GM21737 (cell line): Measurements from ENCODE around the gene RPL5.
"Not testable (repeated sequence)": the region's sequence is repeated elsewhere in the genome, so short reads cannot be mapped to it uniquely, and the experiment has no call there.

Experiments
- ATAC-seq: cut with Tn5 transposase; IDR thresholded peaks from one replicate; pipeline ENCODE4 v1.9.1; 2021; ENCODE audit warnings: mild to moderate bottlenecking, moderate library complexity; ENCODE audit not compliant: unreplicated experiment

RPL5 gene

DNA sequence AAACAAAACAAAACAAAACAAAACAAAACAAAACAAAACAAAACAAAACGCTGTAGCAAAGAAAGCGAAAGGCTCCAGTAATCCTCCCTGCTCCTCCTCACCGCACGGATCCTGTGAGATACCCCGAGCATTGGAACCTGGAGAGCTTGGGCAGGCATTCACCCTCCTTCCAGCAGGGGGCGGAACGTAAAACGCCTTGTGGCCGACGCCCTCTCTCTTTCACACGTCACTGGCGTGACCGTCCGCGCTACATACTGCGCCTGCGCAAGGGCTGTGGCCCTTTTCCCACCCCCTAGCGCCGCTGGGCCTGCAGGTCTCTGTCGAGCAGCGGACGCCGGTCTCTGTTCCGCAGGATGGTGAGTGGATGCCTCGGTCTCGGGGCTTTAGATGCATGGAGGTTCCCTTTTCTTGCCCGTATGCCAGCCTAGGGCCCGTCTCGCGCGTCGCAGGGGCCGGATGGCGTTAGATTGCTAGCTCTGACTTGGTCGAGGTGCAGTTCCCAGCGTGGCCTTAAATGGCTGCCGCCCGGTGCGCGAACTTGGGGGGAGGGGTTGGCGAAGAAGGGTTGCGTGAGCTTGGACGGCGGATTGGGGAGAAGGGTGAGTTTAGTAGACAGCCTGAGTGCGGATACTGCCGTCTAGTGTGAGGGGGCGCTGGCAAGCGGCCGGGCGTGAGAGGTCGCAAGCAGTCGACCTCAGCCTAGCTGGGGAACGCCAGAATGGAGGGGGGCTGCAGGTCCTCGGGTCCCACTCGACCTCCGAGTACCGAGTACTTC is at the start of gene RPL5:
Gene RPL5, plus strand, starts transcription at position 279 of the 775 bp plus-strand sequence. Its CDS starts 75 bp downstream, at position 354.
- peak; percentile 95 for ATAC-seq

DNA sequence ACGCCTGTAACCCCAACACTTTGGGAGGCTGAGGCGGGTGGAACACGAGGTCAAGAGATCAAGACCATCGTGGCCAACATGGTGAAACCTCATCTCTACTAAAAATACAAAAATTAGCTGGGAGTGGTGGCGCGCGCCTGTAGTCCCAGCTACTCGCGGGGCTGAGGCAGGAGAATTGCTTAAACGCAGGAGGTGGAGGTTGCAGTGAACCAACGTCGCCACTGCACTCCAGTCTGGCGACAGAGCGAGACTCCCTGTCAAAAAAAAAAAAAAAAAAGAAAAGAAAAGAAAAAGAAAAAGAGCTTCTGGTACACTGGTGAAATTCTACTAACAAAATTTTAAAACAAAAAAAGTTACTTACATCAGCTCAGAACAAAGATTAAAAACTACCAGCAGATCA is 48.3 kb upstream of the RPL5 start:
- ATAC-seq: not testable (repeated sequence)

DNA sequence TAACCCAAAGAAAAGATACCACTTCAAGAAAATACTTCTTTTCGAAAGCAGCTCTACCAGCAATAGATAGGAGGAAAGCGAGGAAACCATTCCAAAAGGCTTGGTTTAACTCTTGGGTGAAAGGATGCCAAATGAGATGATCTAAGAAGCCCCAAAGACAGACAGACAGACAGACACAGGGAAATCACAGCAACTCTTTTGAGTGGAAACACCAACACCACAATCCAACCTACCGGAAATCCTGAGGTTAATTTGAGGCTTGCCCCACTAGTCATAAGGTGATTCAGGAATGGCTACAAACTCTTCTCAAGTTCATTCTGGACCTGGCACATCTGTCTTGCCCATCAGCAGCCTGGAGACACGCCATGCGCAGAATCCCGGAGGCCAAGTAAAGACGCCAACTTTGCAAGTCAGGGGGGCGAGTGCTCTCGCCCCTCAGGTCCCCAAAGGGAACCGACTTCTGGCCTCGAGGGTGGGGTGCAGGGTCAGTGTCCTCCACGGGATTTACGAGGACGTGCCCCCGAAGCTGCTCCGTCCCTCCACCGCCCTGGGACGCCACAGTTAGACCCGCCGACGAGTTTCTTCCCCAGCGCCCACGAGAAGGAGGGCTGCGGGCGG is 47.7 kb upstream of the RPL5 start:
- no peak for ATAC-seq

DNA sequence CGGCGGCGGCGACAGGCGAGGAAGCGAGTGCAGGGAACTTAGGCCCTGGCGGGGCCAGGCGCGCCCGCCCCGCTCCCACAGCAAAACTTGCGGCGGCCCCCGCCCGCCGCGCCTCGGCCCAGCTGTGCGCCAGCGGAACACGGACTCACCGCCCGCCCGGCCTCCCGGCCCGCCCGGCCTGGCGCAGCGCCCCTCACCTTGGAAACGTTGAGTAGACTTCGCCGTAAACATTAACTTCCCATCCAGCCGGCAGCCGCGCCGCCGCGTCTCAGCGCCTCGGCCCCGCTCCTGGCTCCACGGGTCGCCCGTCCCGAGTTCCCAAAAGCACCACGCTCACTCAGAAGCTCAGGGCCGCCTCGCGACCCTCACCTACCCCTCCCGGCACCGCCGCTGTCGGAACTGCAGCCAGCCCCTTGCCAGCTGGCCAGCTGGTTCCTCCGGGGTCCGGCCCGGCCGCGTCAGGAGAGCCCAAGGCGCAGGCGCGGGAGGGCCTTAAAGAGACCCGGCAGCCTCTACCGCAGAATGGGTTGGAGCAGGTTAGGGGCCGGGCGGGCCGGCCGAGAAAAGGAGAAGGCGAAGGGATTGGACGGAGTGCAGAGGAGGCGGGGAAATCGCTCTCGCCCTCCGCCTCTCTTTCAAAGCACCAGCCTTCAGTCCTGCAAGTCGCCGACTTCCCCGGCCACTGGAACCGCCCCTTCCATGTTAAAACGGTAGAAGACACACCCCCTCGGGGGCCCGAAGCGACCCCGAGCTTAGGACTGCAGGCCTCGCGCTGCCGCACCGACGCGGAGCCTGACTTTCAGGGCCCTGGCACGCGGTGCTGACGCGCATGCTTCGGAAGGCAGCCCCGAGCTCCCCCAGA is 47.0 kb upstream of the RPL5 start, which contains the start of gene EVI5:
Gene EVI5, minus strand, starts transcription at position 470 of the 862 bp plus-strand sequence. CDS start 48,562 bp downstream, outside the sequence.
- ATAC-seq: peak; percentile 89

DNA sequence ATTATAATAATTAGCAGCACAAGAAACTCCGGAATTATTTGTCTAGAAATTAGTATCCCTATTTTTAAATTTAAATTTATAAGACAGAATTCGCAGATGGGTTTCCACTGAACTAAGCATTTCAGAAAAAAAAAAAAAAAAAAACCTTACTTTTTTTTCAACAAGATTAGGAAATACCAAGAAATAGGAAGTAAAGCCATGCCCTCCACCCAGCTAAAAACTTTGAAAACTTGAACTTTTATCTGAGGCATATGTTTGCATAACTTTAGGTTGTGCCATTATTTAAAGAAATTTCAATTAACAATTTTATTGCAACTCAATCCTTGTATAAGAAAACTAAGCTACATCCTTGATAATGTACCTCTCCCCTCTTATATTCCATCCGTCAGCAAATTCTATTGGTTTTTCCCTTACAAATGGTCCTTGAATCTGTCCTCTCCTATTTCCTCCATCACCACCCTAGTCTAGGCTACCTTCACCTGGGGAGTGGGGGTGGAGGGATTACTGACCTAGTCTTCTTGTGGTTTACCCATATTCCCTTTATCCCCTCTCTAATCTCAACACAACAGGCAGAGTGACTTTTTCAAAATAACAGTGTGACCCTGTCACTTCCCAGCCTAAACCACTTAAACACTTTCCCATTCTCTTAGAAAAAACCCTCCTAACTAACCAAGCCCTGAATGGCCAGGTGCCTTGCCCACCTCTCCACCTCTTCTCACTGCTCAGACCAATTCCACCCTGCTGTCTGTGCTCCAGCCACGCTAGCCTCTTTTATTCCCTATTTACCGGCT is 45.5 kb upstream of the RPL5 start:
- ATAC-seq: no peak

DNA sequence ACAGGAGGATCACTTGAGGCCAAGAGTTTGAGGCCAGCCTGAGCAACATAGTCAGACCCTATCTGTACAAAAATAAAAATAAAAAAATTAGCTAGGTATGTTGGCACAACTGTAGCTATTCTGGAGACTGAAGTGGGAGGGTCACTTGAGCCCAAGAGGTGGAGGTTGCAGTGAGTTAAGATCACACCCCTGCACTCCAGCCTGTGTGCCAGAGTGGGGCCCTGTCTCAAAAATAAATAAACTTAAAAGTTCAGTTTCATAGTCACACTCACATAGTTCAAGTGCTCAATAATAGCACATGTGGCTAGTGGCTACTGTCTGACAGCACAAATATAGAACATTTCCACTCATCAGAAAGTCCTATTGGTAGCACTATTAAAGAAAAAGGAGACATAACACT is 41.8 kb upstream of the RPL5 start:
- ATAC-seq: no peak

DNA sequence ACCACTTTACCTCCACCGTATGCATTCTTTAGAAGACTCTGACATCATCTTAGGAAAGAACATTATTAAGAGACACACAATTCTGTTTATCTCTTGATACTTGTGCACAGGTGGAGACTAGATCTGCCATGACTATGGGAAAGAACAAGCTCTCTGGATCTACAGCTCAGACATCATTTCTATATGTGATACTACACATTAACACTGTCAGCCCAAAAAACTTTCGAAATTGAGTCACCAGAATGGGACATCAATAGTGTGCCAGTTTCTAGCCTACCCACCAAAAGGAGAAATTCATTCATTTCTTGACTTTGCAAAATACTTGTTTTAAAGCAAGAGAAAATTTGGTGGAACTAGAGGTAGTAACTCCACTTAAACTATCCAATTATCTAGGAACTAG is 41.0 kb upstream of the RPL5 start:
- ATAC-seq: no peak

DNA sequence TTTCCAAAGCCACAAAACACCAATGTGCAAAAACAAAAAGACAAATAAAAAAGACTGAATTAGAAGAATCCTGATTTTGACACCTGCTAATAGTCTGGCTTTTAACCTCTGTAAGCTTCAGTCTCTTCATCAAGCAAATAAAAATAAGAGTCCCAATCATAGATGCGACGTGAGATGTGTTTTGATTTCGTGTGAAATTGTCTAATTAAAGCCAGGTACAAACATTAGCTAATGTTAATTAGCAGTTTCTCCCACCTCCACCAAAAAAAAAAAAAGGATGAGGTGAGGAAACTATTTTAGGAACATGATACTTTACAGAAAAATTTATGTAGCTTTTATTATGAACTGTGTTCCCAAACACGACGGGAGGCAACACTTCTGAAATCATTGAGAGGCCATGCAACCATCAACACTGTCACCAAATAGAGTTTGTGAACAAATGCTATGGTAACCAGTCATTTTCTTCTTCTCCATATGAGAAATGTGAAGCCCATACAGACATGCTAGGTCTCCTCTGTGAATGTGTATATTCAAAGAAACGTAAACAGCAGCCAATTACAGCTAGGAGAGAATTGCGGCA is 40.3 kb upstream of the RPL5 start:
- no peak for ATAC-seq

DNA sequence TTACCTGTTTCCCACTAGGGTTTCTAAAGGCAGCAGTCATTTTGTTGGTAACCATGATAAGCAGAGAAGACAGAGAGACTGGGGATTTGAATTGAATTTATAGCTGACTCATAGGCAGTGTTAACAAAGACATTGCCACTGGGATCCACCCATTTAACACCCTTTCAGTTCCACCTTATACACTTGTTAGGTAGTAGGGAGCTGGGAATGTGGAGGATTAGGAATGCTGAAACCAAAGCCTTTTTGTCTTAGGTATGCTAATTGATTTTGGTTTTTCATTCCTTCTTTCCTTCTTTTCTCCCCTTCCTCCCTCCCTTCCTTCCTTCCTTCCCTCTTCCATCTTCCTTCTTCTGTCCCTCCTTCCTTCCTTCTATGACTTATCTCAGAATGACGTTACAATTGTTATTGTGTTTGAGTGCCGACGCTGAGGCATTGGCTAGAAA is 39.5 kb upstream of the RPL5 start:
- no peak for ATAC-seq

DNA sequence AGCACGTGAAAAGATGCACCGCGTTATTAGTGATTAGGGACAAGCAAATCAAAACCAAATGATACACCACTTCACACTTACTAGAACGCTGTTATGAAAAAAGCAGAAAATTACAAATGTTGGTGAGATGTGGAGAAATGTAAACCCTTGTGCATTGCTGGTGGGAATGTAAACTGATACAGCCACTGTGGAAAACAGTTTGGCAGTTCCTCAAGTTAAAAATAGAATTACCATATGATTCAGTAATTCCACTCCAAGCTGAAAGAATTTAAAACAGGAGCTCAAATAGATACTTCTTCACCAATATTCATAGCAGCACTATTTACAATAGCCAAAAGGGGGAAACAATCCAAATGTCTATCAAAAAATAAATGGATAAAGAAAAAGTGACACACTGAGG is 36.7 kb upstream of the RPL5 start:
- no peak for ATAC-seq

DNA sequence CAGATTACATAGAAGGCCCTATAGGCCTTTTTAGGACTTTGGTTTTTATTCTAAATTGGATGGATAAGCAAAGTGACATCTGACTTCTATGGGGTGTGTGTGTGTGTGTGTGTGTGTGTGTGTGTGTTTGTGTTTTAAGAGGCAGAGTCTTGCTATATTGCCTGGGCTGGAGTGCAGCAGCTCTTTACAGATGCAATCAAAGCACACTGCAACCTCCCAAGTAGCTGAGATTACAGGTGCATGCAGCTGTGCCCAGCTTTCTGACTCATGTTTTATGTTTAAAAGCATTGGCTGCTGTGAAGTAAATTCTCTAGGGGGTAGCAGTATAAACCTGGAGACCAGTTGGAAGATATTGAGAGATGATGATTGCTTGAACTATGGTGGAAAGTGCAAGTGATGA is 34.5 kb upstream of the RPL5 start:
- no peak for ATAC-seq

DNA sequence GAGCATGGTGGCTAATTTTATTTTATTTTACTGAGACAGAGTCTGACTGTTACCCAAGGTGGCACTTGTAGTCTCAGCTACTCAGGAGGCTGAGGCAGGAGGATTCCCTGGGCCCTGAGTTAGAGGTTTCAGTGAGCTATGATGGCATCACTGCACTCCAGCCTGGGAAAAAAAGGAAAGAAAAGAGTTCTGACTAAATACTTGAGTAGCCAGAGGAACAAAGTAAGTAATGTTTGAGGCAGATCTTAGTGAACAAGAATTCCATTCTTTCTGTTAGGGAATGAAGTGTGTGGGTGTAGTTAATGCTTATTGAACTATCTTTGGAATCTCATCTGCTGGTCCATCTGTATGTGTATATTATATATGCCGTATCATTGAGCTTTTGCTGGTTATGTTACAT is 33.9 kb upstream of the RPL5 start:
- no peak for ATAC-seq

DNA sequence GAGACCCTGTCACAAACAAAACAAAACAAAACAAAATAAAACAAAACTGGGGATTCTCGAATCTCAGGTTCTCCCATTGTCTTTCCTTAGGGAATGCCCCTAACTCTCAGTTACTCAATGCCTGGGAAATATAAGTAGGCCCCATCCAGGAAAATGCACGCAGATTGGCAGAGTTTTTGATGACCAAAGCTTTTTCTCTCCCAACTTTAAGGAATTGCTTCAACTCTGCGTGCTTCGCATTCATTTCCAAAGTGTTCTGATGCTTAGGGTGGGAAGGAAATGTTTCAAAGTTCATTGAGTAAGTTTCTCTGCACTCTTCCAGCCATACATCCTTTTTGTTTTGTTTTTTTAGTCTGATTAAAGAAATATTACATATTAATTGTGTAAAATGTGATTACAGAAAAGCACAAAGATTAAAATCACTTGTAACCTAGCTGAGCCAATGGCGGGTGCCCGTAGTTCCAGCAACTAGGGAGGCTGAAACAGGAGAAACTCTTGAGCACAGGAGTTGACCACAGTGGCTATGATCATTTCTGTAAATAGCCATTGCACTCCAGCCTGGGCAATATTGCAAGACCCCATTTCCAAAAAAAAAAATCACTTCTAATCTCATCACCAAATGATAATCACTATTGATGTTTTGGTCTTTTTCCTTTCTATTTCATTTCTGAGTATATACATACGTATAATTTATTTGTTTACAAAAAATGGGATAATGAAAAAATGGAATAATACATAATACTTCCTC is 28.5 kb upstream of the RPL5 start:
- no peak for ATAC-seq

DNA sequence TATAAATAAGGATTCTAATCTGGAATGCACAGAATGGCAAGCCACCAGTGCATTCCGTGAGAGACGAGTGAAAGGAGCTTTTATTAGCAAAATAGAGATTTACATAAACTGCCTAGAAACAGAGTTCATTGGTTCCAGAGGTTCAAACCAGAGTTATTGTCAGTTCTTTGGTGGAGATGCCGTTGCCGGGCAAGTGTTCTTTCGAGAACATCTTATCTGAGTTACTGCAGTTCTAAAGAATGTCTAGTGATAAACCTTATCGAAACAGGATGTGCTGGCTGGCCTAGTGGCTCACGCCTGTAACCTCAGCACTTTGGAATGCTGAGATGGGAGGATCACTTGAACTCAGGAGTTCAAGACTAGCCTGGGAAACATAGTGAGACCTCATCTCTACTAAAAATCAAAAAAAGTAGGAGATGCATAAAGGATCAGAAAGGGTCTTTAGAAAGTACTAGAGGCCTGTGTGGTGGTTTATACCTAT is 27.1 kb upstream of the RPL5 start:
- no peak for ATAC-seq

DNA sequence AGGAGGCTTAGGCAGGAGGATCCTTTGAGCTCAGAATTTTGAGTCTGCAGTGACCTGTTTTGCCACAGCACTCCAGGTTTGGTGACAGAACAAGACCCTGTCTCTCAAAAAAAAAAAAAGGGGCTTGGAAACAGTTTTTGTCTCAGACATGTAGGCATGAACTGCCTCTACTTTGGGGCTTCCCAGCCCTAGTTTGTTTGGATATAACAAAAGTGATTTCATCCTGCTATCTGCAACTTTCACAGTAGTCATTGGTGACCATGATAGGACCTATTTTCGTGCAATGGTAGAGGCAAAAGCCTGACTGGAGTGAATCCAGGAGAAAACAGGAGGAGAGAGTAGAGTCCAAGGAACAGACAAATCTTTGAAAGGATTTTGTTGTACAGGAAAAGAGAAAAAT is 26.6 kb upstream of the RPL5 start:
- ATAC-seq: no peak

DNA sequence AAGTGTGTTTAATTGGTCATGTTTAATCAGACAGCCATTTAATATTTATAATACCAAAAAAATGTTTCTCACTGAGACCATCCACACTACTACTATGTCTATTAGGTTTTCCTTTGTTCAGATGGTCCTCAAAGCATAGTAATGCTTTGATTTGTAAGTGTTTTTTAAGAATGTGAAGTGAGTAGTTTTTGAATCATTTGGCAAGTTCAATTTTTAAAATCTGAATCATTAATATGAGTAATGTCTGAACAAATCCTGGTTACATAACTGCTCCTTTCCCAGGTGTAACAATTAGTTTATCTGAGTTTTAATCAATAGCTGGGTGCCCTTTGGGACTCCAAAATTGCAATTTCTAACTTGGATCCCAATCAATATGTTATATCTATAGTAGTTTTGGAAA is 23.5 kb upstream of the RPL5 start:
- ATAC-seq: no peak

DNA sequence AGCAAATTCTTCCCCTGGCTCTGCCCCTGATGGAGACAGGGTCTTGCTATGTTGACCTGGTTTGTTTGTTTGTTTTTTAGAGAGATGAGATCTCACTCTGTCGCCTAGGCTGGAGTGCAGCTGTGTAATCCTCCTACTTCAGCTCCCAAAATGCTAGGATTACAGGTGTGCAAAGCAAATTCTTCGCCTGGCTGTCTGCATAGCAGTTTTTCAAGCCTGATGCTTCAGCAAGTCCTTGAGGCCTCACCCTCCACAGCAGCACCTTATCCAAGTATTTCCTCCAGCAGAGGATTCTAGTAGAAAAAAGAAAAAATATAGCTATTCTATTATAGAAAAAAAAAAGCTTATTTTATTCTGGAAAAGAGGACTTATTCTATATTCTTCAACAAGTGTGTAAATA is 15.1 kb upstream of the RPL5 start:
- no peak for ATAC-seq

DNA sequence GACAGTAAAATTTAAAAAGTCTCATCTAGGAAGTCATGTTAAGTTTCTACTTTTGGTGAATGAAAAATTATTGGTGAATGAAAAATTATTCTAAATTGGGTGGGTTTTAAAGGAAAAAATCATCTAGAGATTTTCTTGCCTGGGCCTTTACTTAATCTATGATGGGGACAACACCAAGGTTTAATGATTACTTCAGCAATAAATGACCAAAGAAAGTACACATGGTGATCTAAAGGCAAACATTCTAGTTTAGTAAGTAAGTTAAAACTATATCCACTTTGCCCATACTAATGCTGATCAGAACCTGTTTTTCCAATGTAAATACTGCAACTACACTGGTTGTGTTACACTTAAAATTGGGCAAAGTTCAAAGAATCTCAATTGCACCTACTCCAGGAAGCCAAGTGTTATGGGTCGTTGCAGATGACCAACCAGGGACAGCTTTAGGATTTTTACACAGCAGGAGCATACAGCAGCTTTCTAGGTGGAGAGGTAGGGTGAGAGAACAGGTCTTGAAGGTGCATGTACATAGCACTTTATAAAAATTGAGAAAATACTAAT is 14.6 kb upstream of the RPL5 start:
- ATAC-seq: no peak
